HEK293T (cell line): ENCODE results near the gene SEPTIN14.

ENCODE experiments used
- ARNT ChIP-seq: fragments of 450-650 bp; IDR thresholded peaks from 2 replicates; pipeline ENCODE4 v1.6.1; 2017; ENCODE audit warnings: mild to moderate bottlenecking
- BHLHE40 ChIP-seq: fragments of 450-650 bp; IDR thresholded peaks from 2 replicates; pipeline ENCODE4 v1.6.1; 2016; ENCODE audit warnings: mild to moderate bottlenecking, moderate library complexity, borderline replicate concordance
- ELF4 ChIP-seq: fragments of 450-650 bp; IDR thresholded peaks from 2 replicates; pipeline ENCODE4 v1.6.1; 2017; ENCODE audit warnings: antibody characterized with exemption
- FOXA1 ChIP-seq: fragments of 450-650 bp; IDR thresholded peaks from 2 replicates; pipeline ENCODE4 v1.6.1; 2016; ENCODE audit warnings: mild to moderate bottlenecking
- FOXK2 ChIP-seq: fragments of 450-650 bp; IDR thresholded peaks from 2 replicates; pipeline ENCODE4 v1.6.1; 2016; ENCODE audit warnings: mild to moderate bottlenecking
- PKNOX1 ChIP-seq: fragments of 450-650 bp; IDR thresholded peaks from 2 replicates; pipeline ENCODE4 v1.6.1; 2016
- TARDBP ChIP-seq: fragments of 450-650 bp; IDR thresholded peaks from 2 replicates; pipeline ENCODE4 v1.6.1; 2016
- ZNF384 ChIP-seq: fragments of 450-650 bp; IDR thresholded peaks from 2 replicates; pipeline ENCODE4 v1.6.1; 2016

GRCh38 chr7:55895021-55895420 is 32.5 kb upstream of the SEPTIN14 start:
- TF ChIP-seq TARDBP = no peak
- no peak for TF ChIP-seq ZNF384
- TF ChIP-seq ELF4 = no peak
- no peak for TF ChIP-seq PKNOX1
- no peak for TF ChIP-seq ARNT
- no peak for TF ChIP-seq FOXA1
- no peak for TF ChIP-seq FOXK2
- no peak for TF ChIP-seq BHLHE40
